OCI-LY3 (cell line): Measurements from ENCODE around the gene ANKRD28.

Experiments used
- EZH2phosphoT487 ChIP-seq: fragments of 200-600 bp; shearing (Covaris generic); IDR thresholded peaks from 2 replicates; pipeline ENCODE4 v1.6.1; 2018; ENCODE audit warnings: antibody characterized with exemption, mixed run types, low read depth
- TF ChIP-seq, protein P1 (sequence below): fragments of 200-600, 300-600 bp; sonication (generic); IDR thresholded peaks from 2 replicates; pipeline ENCODE4 v1.5.1; 2014; ENCODE audit warnings: antibody characterized with exemption, low read length, low read depth

GRCh38 chr3:15633766-15634598, 163.8 kb downstream of the ANKRD28 start:
- TF ChIP-seq, protein P1, sequence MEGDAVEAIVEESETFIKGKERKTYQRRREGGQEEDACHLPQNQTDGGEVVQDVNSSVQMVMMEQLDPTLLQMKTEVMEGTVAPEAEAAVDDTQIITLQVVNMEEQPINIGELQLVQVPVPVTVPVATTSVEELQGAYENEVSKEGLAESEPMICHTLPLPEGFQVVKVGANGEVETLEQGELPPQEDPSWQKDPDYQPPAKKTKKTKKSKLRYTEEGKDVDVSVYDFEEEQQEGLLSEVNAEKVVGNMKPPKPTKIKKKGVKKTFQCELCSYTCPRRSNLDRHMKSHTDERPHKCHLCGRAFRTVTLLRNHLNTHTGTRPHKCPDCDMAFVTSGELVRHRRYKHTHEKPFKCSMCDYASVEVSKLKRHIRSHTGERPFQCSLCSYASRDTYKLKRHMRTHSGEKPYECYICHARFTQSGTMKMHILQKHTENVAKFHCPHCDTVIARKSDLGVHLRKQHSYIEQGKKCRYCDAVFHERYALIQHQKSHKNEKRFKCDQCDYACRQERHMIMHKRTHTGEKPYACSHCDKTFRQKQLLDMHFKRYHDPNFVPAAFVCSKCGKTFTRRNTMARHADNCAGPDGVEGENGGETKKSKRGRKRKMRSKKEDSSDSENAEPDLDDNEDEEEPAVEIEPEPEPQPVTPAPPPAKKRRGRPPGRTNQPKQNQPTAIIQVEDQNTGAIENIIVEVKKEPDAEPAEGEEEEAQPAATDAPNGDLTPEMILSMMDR: no peak
- no peak for TF ChIP-seq EZH2phosphoT487
